ENCODE measurements around the gene MPHOSPH10.
"Not testable (repeated sequence)": the region's sequence is repeated elsewhere in the genome, so short reads cannot be mapped to it uniquely, and the experiment has no call there.

Gene MPHOSPH10

DNA sequence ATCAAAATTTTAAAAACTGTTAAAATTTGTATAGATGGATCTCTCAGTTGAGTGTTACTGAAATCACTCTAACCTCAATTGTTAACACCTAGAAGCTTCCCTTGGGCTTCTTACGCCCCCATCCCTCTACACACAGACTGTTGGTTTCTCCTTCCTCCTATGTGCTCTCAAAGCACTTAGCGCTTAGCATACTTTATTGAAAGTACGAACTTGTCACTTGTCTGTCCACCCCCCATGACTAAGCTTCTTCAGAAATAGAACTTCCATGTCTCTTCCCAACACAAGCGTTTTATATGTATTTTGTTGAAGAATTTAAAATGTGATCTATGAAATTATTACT lies 441 bp downstream of the MPHOSPH10 start:
- TF ChIP-seq, protein P1, sequence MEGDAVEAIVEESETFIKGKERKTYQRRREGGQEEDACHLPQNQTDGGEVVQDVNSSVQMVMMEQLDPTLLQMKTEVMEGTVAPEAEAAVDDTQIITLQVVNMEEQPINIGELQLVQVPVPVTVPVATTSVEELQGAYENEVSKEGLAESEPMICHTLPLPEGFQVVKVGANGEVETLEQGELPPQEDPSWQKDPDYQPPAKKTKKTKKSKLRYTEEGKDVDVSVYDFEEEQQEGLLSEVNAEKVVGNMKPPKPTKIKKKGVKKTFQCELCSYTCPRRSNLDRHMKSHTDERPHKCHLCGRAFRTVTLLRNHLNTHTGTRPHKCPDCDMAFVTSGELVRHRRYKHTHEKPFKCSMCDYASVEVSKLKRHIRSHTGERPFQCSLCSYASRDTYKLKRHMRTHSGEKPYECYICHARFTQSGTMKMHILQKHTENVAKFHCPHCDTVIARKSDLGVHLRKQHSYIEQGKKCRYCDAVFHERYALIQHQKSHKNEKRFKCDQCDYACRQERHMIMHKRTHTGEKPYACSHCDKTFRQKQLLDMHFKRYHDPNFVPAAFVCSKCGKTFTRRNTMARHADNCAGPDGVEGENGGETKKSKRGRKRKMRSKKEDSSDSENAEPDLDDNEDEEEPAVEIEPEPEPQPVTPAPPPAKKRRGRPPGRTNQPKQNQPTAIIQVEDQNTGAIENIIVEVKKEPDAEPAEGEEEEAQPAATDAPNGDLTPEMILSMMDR (conservative IDR thresholded peaks at IDR 0.05): no peak
- no peak for TF ChIP-seq ZFX (IDR thresholded peaks at IDR 0.05)
- peak overlapping the region; percentile 98 for H3K27ac ChIP-seq

DNA sequence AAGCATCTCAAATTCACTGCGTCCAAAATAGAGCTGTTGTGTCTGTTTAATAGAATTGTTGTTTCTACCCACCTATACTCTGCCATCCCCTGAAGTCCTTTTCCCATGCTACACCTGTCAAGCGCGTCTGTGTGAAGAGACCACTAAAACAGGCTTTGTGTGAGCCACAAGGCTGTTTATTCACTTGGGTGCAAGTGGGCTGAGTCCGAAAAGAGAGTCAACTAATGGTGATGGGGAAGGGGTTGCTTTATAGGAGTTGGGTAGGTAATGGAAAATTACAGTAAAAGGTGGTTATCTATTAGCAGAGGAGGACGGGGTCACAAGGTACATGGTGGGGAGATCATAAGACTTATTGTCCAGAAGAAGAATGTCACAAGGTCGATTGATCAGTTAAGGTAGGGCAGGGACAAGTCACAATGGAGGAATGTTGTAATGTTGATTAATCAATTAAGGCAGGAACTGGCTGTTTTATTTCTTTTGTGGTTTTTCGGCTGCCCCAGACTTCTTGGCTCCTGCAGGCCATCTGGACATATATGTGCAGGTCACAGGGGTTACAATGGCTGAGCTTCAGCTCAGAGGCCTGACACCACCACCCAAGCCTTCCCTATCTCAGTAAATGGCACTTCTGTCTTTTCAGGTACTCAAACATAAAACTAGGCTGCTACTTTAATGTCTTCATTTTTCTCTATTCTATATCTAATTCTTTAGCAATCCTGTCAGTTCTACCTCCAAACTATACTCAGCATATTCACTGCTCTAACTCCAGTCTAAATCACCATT lies 1.1 kb downstream of the MPHOSPH10 start:
- H3K27ac ChIP-seq: not testable (repeated sequence)

DNA sequence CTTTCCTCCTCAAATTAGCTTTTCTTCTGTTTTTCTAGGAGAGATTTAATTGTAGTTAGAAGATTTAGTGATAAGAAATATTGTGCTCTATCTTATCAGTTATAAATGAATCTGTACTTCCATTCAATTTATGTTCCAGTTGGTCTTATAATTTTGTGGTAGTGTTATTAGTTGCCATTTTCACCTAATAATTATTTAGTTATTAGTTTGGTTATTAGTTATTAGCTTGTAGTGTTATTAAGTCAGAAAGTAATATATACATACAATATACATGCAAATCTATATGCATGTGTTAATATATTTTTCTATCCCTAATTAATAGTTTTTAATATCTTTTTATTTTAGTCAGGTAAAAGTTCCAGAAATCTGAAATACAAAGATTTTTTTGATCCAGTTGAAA lies 3.2 kb downstream of the MPHOSPH10 start:
- no peak for TF ChIP-seq ZFX (IDR thresholded peaks at IDR 0.05)
- TF ChIP-seq, protein P1 (conservative IDR thresholded peaks at IDR 0.05): no peak
- H3K27ac ChIP-seq: no peak overlapping the region

DNA sequence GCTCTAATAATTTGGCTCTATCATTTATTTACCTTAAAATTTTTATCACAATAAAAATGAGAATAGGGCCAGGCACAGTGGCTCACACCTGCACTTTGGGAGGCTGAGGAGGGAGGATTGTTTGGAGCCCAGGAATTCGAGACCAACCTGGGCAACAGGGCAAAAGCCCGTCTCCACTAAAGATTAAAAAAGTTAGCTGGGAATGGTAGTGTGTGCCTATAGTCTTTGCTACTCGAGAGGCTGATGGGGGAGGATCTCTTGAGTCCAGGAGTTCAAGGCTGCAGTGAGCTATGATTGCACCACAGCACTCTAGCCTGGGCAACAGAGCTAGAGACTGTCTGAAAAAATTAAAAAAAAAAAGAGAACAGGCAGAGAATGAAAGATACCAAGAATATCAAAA lies 5.7 kb downstream of the MPHOSPH10 start:
- no peak for TF ChIP-seq ZFX (IDR thresholded peaks at IDR 0.05)
- TF ChIP-seq, protein P1 (conservative IDR thresholded peaks at IDR 0.05): no peak
- H3K27ac ChIP-seq: no peak overlapping the region

DNA sequence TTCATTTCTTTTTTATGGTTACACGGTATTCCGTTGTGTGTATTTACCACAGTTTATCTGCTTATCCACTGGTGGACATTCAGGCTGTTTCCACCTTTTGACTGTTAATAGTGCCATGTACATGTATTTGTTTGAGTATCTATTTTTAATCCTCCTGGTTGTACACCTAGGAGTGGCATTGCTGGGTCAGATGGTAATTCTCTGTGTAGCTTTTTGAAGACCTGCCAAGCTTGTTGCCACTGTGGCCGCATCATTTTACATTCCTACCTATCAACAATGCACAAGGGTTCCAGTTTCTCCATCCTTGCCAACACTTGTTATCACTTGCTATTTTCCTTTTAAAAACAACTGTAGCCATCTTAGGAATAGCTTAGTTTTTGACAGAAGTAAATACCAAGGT lies 13.3 kb downstream of the MPHOSPH10 start:
- no peak overlapping the region for H3K27ac ChIP-seq
- TF ChIP-seq, protein P1 (conservative IDR thresholded peaks at IDR 0.05): no peak
- no peak for TF ChIP-seq ZFX (IDR thresholded peaks at IDR 0.05)

DNA sequence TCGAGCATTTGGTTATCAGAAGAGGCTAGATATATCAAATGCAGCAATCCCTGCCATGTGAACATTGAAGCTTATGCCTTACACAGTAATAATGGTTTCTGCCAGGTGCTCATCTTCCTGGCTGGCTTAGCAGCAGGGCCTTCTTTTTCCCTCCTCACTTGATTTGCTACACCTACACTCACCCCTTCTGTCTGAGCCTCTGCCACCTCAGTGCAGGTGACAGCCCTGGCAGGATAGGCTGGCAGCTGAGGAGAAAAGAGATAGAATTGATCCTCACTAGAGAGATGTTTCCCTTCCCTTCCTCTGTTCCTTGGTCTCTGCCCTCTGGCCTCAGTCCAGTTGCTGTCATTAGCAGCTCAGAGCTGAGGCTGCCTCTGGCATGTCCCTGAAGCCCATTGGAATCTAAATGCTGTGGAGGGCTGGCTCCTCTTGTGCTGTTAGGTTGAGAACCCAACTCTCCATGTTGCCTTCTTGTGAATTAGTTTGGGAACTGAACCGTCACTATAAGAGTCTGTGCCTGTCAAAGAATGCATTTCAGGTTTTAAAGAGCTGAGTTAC lies 18.2 kb downstream of the MPHOSPH10 start:
- TF ChIP-seq ZFX (IDR thresholded peaks at IDR 0.05): no peak
- TF ChIP-seq, protein P1 (conservative IDR thresholded peaks at IDR 0.05): no peak
- no peak overlapping the region for H3K27ac ChIP-seq

DNA sequence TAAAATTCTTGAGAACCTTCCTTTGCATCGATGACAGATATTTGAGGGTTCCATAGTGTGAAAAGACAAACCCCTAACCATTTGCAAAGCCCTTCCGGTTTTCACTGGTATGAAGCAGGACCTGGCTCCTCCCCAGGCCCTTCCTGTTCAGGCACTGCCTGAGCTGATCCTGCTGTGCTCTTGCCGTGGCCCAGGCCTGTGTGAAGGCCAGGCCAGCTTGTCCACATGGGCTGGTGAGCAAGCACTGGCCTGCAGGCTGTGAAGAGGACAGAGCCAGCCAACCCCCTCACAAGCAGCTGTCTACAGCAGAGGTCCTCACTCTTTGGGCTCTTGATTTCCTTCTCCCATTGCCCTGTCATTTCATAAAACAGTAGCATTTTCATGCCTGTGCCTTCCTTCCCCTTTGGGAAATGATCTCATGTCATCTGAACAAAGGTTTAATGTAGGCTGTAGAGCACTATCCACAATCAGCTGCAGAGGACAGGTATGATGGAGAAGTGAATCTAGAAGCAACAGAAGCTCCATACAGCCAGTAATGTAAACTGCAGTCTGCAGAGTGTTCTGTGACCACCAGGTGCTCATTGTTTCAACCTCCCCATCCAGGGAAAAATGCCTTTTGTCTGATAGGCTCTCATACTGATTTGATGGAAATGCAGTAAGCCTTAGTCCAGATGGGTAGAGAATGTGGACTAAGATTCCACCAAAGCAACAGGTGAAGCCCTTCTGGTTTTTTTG lies 19.8 kb downstream of the MPHOSPH10 start:
- H3K27ac ChIP-seq: no peak overlapping the region
- TF ChIP-seq ZFX (IDR thresholded peaks at IDR 0.05): no peak
- TF ChIP-seq, protein P1 (conservative IDR thresholded peaks at IDR 0.05): no peak

Measured in C4-2B (cell line).